GM12865 (cell line): Measurements from ENCODE around the gene PRDM16.

Experiments used
- DNase-seq: peaks from one replicate; pipeline ENCODE4 v3.0.0; 2010; ENCODE audit warnings: low read depth
- H3K4me3 ChIP-seq: 2 replicates; pipeline ENCODE4 v1.5.1; 2011; ENCODE audit warnings: mild to moderate bottlenecking, low read depth, low read length, control low read depth
- CTCF ChIP-seq: IDR thresholded peaks from 2 replicates; pipeline ENCODE4 v1.5.1; 2011; ENCODE audit warnings: low read length, control low read depth, low read depth, inconsistent platforms; ENCODE audit not compliant: insufficient read depth; ENCODE audit errors: missing control alignments

Gene PRDM16

GRCh38 chr1:3091334-3091733 lies 22.3 kb downstream of the PRDM16 start:
- no peak overlapping the region for H3K4me3 ChIP-seq
- no peak for TF ChIP-seq CTCF
- no peak for DNase-seq

GRCh38 chr1:3092530-3092929 lies 23.5 kb downstream of the PRDM16 start:
- no peak for TF ChIP-seq CTCF
- H3K4me3 ChIP-seq: no peak overlapping the region
- DNase-seq: no peak

- no peak overlapping the region for H3K4me3 ChIP-seq
- no peak for DNase-seq
- no peak for TF ChIP-seq CTCF
Measured at GRCh38 chr1:3093898-3094626, 25.1 kb downstream of the PRDM16 start.

- no peak for TF ChIP-seq CTCF
- H3K4me3 ChIP-seq: no peak overlapping the region
- no peak for DNase-seq
Measured at GRCh38 chr1:3094863-3095780, 26.1 kb downstream of the PRDM16 start.

- H3K4me3 ChIP-seq: no peak overlapping the region
- DNase-seq: no peak
Measured at GRCh38 chr1:3096345-3096744, 27.3 kb downstream of the PRDM16 start.

GRCh38 chr1:3097231-3097630 lies 28.2 kb downstream of the PRDM16 start:
- no peak for TF ChIP-seq CTCF
- DNase-seq: no peak

More at GRCh38 chr1:3096345-3096744, 27.3 kb downstream of the PRDM16 start:
- no peak for TF ChIP-seq CTCF

More at GRCh38 chr1:3097231-3097630, 28.2 kb downstream of the PRDM16 start:
- H3K4me3 ChIP-seq: no peak overlapping the region
